Adrenal gland (tissue), 5 donors: Measurements from ENCODE around the gene FOXJ3.

Experiments used
- POLR2A ChIP-seq, 2 donors: fragments of 450-650 bp; IDR thresholded peaks; one replicate each; pipeline ENCODE4 v1.6.1; 2017; ENCODE audit warnings: antibody characterized with exemption in 2 of 2, mild to moderate bottlenecking in 2 of 2, moderate library complexity in 1 of 2
- TF ChIP-seq, protein P1 (sequence below), 6 experiments: fragments of 450-650 bp in 4 of 6; fragments of 200-600 bp in 2 of 6; sonication (generic) in 1 of 6; IDR thresholded peaks; 1 replicate in 5 of 6; 2 replicates in 1 of 6; pipeline versions ENCODE4 v1.5.1 to v1.8.0; 2016 to 2021; ENCODE audit warnings: antibody characterized with exemption in 6 of 6, mild to moderate bottlenecking in 2 of 6, moderate library complexity in 1 of 6
- donor health status: DM: no; HTN: no; CAD: no.

DNA sequence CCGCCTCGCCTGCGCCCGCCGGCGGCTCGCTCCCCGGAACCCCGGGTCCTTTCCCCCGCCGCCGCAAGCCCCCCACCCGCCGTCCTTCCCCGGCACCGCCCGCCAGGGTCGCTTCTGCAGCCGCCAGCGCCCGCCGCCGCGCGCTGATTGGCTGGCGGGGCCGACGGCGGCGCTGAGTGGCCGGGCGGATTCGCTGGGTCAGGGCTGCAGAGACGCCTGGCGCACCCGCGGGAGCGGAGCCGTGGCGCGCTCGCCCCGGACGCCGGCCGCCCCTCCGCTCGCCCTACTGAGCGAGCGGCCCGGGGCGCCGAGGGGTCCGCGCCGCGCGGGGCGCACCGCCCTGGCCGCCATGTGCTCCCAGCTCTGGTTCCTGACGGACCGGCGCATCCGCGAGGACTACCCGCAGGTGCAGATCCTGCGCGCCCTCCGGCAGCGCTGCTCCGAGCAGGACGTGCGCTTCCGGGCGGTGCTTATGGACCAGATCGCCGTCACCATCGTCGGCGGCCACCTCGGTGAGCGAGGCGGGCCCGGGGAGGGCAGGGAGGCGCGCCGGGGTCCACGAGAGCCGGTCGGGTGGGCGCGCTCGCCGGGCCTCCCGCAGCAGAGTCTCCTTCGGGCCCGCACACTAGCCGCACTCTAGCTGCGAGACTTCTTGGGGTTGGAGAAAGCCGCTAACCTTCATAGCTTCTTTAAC is 45.7 kb upstream of the FOXJ3 start, which contains the start of gene RIMKLA:
- TF ChIP-seq POLR2A (IDR thresholded peaks at IDR 0.05), result no peak
- TF ChIP-seq, protein P1, sequence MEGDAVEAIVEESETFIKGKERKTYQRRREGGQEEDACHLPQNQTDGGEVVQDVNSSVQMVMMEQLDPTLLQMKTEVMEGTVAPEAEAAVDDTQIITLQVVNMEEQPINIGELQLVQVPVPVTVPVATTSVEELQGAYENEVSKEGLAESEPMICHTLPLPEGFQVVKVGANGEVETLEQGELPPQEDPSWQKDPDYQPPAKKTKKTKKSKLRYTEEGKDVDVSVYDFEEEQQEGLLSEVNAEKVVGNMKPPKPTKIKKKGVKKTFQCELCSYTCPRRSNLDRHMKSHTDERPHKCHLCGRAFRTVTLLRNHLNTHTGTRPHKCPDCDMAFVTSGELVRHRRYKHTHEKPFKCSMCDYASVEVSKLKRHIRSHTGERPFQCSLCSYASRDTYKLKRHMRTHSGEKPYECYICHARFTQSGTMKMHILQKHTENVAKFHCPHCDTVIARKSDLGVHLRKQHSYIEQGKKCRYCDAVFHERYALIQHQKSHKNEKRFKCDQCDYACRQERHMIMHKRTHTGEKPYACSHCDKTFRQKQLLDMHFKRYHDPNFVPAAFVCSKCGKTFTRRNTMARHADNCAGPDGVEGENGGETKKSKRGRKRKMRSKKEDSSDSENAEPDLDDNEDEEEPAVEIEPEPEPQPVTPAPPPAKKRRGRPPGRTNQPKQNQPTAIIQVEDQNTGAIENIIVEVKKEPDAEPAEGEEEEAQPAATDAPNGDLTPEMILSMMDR (IDR thresholded peaks at IDR 0.05), result no peak
